ENCODE measurements around the gene PEAK1.

DNA sequence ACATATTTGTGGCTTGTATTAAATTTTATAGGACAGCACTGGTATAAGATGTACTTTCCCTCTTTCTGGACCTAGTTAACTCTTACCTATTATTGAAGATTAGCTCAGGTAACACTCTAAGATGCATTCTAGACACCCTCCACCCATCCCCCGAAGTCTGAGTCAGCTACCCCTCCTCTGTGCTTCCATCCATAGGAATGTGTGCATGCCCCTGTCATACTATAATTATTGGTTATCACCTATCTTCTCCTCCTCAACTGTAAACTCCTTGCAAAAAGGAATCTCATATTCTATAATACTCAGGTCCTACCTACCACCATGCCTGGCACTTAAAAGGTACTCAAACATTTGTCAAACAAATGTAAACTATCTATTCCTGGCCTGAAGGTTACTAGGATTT is 3.0 kb downstream of the PEAK1 start:
- TF ChIP-seq EZH2phosphoT487 (IDR thresholded peaks at IDR 0.05; ENCODE audit: borderline replicate concordance, low read depth, low read length) (no peak), CTCF (conservative IDR thresholded peaks at IDR 0.05; ENCODE audit: low read length) (no peak)

Measured in OCI-LY7 (cell line).